Measurements from ENCODE around the gene SH3GLB1. TPM values are rescaled to one million over a fixed set of nuclear protein-coding genes. Genes with fewer than 3 reads are reported as not detected.

The SH3GLB1 gene
- total and polyA plus RNA-seq, 2 experiments from 2014 or later = 59.3 to 89.1 TPM

DNA sequence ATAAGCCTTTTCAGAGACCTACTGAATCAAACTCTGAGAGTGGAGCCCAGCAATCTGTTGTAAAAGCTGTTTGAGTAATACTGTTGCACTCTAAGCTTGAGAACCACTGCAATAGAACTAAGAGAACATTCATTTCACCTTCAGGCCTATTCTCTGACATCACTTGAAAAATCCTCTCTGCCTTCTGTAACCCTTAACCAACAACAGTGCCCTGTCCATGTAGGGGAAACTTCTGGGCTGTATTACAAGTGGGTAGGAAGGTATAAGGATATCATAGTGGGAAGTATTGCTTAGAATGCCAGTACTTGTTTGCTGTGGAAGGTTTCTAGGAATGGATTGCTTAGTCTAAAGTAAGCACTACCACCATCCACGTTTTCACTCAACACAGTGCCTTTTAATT lies 42.9 kb downstream of the SH3GLB1 start:
- DNase-seq (ENCODE audit: low spot score) = no peak
- Histone ChIP-seq H2AFZ (no peak overlapping the region), H3K9me3 (ENCODE audit: low read depth) (no peaks in the 10 kb centered on the region), H3K4me2 (no peak overlapping the region), H3K79me2 (no peaks in the 10 kb centered on the region), H3K4me3 (no peak overlapping the region), H4K20me1 (ENCODE audit: insufficient read depth, poor library complexity, severe bottlenecking) (no peaks in the 10 kb centered on the region), H3K9me2 (replicated peaks; ENCODE audit: insufficient read depth) (no peaks in the 10 kb centered on the region), H3K4me1 (ENCODE audit: insufficient read depth) (no peaks in the 10 kb centered on the region), H3K36me3 (replicated peaks; ENCODE audit: insufficient read depth, low read depth) (no peaks in the 10 kb centered on the region), H3K27ac (no peak overlapping the region), H3K27me3 (no peaks in the 10 kb centered on the region)
- 80% methylated on average over 1 of the region's 1 CpG for WGBS (ENCODE audit: low lambda C conversion rate, missing lambda C conversion rate)
- TF ChIP-seq EZH2 (IDR thresholded peaks at IDR 0.05; ENCODE audit: borderline replicate concordance) = no peak
- TF ChIP-seq, protein P1, sequence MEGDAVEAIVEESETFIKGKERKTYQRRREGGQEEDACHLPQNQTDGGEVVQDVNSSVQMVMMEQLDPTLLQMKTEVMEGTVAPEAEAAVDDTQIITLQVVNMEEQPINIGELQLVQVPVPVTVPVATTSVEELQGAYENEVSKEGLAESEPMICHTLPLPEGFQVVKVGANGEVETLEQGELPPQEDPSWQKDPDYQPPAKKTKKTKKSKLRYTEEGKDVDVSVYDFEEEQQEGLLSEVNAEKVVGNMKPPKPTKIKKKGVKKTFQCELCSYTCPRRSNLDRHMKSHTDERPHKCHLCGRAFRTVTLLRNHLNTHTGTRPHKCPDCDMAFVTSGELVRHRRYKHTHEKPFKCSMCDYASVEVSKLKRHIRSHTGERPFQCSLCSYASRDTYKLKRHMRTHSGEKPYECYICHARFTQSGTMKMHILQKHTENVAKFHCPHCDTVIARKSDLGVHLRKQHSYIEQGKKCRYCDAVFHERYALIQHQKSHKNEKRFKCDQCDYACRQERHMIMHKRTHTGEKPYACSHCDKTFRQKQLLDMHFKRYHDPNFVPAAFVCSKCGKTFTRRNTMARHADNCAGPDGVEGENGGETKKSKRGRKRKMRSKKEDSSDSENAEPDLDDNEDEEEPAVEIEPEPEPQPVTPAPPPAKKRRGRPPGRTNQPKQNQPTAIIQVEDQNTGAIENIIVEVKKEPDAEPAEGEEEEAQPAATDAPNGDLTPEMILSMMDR (IDR thresholded peaks at IDR 0.05; ENCODE audit: poor library complexity) = no peak
- no peak for TF ChIP-seq EZH2phosphoT487 (IDR thresholded peaks at IDR 0.05; ENCODE audit: low read depth, severe bottlenecking, unreplicated experiment)

GRCh38 chr1:86748622-86749373 lies 44.4 kb downstream of the SH3GLB1 start:
- Histone ChIP-seq H3K4me3 (no peak overlapping the region), H3K4me1 (ENCODE audit: insufficient read depth) (no peaks in the 10 kb centered on the region), H3K79me2 (no peaks in the 10 kb centered on the region), H3K27ac (no peak overlapping the region), H4K20me1 (ENCODE audit: insufficient read depth, poor library complexity, severe bottlenecking) (no peaks in the 10 kb centered on the region), H3K27me3 (no peaks in the 10 kb centered on the region), H3K9me2 (replicated peaks; ENCODE audit: insufficient read depth) (no peaks in the 10 kb centered on the region), H3K9me3 (ENCODE audit: low read depth) (no peaks in the 10 kb centered on the region), H2AFZ (no peak overlapping the region), H3K4me2 (no peak overlapping the region), H3K36me3 (replicated peaks; ENCODE audit: insufficient read depth, low read depth) (no peaks in the 10 kb centered on the region)
- no peak for DNase-seq (ENCODE audit: low spot score)
- WGBS (ENCODE audit: low lambda C conversion rate, missing lambda C conversion rate) = 90% methylated on average over 4 of the region's 4 CpGs
- TF ChIP-seq EZH2phosphoT487 (IDR thresholded peaks at IDR 0.05; ENCODE audit: low read depth, severe bottlenecking, unreplicated experiment) (no peak), EZH2 (IDR thresholded peaks at IDR 0.05; ENCODE audit: borderline replicate concordance) (no peak)
- TF ChIP-seq, protein P1 (IDR thresholded peaks at IDR 0.05; ENCODE audit: poor library complexity) = no peak

DNA sequence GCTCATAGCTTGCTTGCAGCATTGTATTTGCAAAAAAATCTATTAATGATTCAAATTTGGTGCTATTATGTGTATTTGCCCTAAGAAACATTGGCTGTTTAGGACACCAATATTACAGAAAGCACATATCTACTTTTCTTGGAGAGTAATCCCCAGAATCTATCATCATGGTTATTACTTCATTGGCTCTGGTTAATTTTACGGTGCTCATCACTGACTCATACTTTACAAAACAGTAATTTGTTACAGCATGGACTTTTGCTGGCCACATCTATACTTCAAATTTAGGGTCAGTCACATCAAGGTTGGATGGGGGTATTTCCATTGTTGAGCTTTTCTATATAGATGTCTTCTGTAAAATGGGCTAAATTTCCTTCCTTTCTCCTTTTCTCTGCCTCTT lies 45.7 kb downstream of the SH3GLB1 start:
- Histone ChIP-seq H3K79me2 (no peaks in the 10 kb centered on the region), H3K4me1 (ENCODE audit: insufficient read depth) (no peaks in the 10 kb centered on the region), H3K9me3 (ENCODE audit: low read depth) (no peaks in the 10 kb centered on the region), H3K9me2 (replicated peaks; ENCODE audit: insufficient read depth) (no peaks in the 10 kb centered on the region), H3K27ac (no peak overlapping the region), H3K27me3 (no peaks in the 10 kb centered on the region), H3K36me3 (replicated peaks; ENCODE audit: insufficient read depth, low read depth) (no peaks in the 10 kb centered on the region), H3K4me2 (no peak overlapping the region), H3K4me3 (no peak overlapping the region), H2AFZ (no peak overlapping the region), H4K20me1 (ENCODE audit: insufficient read depth, poor library complexity, severe bottlenecking) (no peaks in the 10 kb centered on the region)
- no peak for DNase-seq (ENCODE audit: low spot score)
- TF ChIP-seq, protein P1 (IDR thresholded peaks at IDR 0.05; ENCODE audit: poor library complexity) = no peak
- TF ChIP-seq EZH2phosphoT487 (IDR thresholded peaks at IDR 0.05; ENCODE audit: low read depth, severe bottlenecking, unreplicated experiment) = no peak
- no peak for TF ChIP-seq EZH2 (IDR thresholded peaks at IDR 0.05; ENCODE audit: borderline replicate concordance)
- WGBS (ENCODE audit: low lambda C conversion rate, missing lambda C conversion rate) = 73% methylated on average over 1 of the region's 1 CpG

Data from hepatocyte (in vitro differentiated cells).